ENCODE measurements around the gene PLCH2. TPM values are rescaled to one million over a fixed set of nuclear protein-coding genes. Genes with fewer than 3 reads are reported as not detected.

The PLCH2 gene
- total and polyA plus RNA-seq, 2 donors (not counting 1 experiment from before 2014, with no cell fraction given): 20.0 to 34.9 TPM

DNA sequence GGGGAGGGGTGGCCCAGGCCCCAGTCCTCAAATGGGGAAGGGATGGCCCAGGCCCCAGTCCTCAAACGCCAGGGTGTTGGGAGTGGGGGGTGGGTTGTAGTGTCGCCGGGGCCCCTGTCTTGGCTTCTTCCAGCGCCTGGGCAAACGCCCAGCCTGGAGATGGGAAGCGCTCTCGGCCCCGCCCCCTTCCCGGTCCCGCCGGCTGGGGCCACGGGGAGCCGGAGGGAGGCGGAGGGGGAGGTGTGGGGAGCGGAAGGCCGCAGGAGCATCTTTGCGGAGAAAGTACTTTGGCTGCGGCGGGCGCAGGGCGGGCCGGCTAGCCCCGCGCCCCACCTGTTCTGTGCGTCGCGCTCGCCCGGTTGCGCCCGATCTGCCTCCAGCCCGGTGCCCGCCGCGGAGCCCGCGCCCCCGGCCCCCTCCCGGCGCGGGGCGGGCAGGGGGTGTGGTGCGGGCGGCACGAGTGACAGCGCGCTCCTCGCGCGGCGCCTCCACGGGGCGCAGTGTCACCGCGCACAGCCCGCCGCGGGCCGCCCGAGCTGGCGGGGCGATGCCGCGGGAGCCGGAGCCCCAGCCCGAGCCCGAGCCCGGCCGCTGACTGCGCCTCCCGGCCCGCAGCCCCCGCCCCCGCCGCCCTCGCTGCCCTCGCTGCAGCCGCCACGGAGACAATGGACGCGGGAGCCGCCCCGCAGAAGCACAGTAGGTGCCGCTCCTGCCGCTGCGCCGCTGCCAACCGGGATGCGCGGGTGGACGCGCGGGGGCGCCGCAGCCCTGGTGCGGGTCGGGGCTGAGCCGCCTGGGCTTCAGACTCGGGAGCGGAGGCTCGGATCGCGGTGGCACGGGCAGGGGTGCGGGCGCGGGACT is 32.6 kb upstream of the PLCH2 start:
- H3K4me2 ChIP-seq (replicated peaks; ENCODE audit: low read depth, low read length, poor library complexity, severe bottlenecking): peak overlapping the region; percentile 30
- H3K36me3 ChIP-seq (replicated peaks in 1 of 2; ENCODE audit: control extremely low read depth in 1 of 2, control insufficient read depth in 1 of 2, extremely low read depth in 1 of 2, insufficient read depth in 2 of 2, low read length in 1 of 2): no peaks in the 10 kb centered on the region
- no peaks in the 10 kb centered on the region for H3K9me3 Mint-ChIP-seq (ENCODE audit: insufficient read depth)
- TF ChIP-seq EZH2 (IDR thresholded peaks at IDR 0.05; ENCODE audit: borderline replicate concordance, insufficient read depth, low read depth, low read length, poor library complexity, severe bottlenecking): no peak
- TF ChIP-seq, protein P1, sequence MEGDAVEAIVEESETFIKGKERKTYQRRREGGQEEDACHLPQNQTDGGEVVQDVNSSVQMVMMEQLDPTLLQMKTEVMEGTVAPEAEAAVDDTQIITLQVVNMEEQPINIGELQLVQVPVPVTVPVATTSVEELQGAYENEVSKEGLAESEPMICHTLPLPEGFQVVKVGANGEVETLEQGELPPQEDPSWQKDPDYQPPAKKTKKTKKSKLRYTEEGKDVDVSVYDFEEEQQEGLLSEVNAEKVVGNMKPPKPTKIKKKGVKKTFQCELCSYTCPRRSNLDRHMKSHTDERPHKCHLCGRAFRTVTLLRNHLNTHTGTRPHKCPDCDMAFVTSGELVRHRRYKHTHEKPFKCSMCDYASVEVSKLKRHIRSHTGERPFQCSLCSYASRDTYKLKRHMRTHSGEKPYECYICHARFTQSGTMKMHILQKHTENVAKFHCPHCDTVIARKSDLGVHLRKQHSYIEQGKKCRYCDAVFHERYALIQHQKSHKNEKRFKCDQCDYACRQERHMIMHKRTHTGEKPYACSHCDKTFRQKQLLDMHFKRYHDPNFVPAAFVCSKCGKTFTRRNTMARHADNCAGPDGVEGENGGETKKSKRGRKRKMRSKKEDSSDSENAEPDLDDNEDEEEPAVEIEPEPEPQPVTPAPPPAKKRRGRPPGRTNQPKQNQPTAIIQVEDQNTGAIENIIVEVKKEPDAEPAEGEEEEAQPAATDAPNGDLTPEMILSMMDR (IDR thresholded peaks at IDR 0.05): no peak
- H3K9ac ChIP-seq (ENCODE audit: low read length): no peak overlapping the region
- no peaks in the 10 kb centered on the region for H3K4me1 Mint-ChIP-seq
- no peak overlapping the region for H3K27ac Mint-ChIP-seq
- peaks cover 0 to 5% of the 10 kb centered on the region in 2 donors for H3K4me1 ChIP-seq (ENCODE audit: control insufficient read depth in 2 of 2, insufficient read depth in 2 of 2, low read length in 2 of 2)
- DNase-seq: peak; percentile 29
- no peak overlapping the region for H3K4me3 ChIP-seq (ENCODE audit: control extremely low read depth in 1 of 5, extremely low read depth in 1 of 5, insufficient read depth in 1 of 5, low read depth in 2 of 5, low read length in 4 of 5)
- intact Hi-C loops (cut with micrococcal nuclease): no loop called here
- no peak overlapping the region for H2AFZ ChIP-seq (ENCODE audit: insufficient read depth, low read depth, low read length, poor library complexity, severe bottlenecking)
- no peaks in the 10 kb centered on the region for H3K9me3 ChIP-seq (ENCODE audit: control extremely low read depth in 1 of 3, control insufficient read depth in 2 of 3, insufficient read depth in 1 of 3, low read length in 2 of 3)
- ChIA-PET CTCF (interaction anchor here (0.8 kb wide), 1 partner anchor 104 kb away, joined by 5 read pairs; no protein-coding TSS in a partner anchor), POLR2A (no interaction called here)
- H3K27ac ChIP-seq (ENCODE audit: low read length in 2 of 2): no peak overlapping the region
- H3K4me3 Mint-ChIP-seq: no peak overlapping the region
- peaks cover 5% of the 10 kb centered on the region for H3K27me3 Mint-ChIP-seq
- ATAC-seq (ENCODE audit: low read depth): no peak
- no peaks in the 10 kb centered on the region for H4K20me1 ChIP-seq (ENCODE audit: control insufficient read depth, insufficient read depth, low read length, poor library complexity, severe bottlenecking)
- WGBS (ENCODE audit: insufficient coverage): 3% methylated on average over 106 of the region's 107 CpGs
- no peaks in the 10 kb centered on the region for H3K79me2 ChIP-seq (ENCODE audit: control insufficient read depth, insufficient read depth, low read length)
- peaks cover 0 to 27% (median 11%) of the 10 kb centered on the region in 4 experiments for H3K27me3 ChIP-seq (replicated peaks in 1 of 4; ENCODE audit: control extremely low read depth in 1 of 4, control insufficient read depth in 3 of 4, insufficient read depth in 4 of 4, low read length in 3 of 4)

GRCh38 chr1:2444138-2444591 is 31.9 kb upstream of the PLCH2 start:
- no peak for ATAC-seq (ENCODE audit: low read depth)
- H3K9ac ChIP-seq (ENCODE audit: low read length): no peak overlapping the region
- no peak overlapping the region for H3K27ac ChIP-seq (ENCODE audit: low read length in 2 of 2)
- H3K4me2 ChIP-seq (replicated peaks; ENCODE audit: low read depth, low read length, poor library complexity, severe bottlenecking): peak overlapping the region; percentile 30
- no peaks in the 10 kb centered on the region for H3K4me1 Mint-ChIP-seq
- no peak overlapping the region for H2AFZ ChIP-seq (ENCODE audit: insufficient read depth, low read depth, low read length, poor library complexity, severe bottlenecking)
- H3K9me3 Mint-ChIP-seq (ENCODE audit: insufficient read depth): no peaks in the 10 kb centered on the region
- no peak for DNase-seq
- TF ChIP-seq, protein P1 (IDR thresholded peaks at IDR 0.05): no peak
- TF ChIP-seq EZH2 (IDR thresholded peaks at IDR 0.05; ENCODE audit: borderline replicate concordance, insufficient read depth, low read depth, low read length, poor library complexity, severe bottlenecking): no peak
- no peak overlapping the region for H3K4me3 Mint-ChIP-seq
- peaks cover 0 to 5% of the 10 kb centered on the region in 2 donors for H3K4me1 ChIP-seq (ENCODE audit: control insufficient read depth in 2 of 2, insufficient read depth in 2 of 2, low read length in 2 of 2)
- 51% methylated on average over 26 of the region's 27 CpGs for WGBS (ENCODE audit: insufficient coverage)
- ChIA-PET POLR2A (no interaction called here), CTCF (interaction anchor here (0.8 kb wide), 2 partner anchors 103 to 245 kb away, joined by 3 to 5 read pairs; no protein-coding TSS in a partner anchor)
- H3K27me3 Mint-ChIP-seq: peaks cover 5% of the 10 kb centered on the region
- intact Hi-C loops (cut with micrococcal nuclease): no loop called here
- H3K4me3 ChIP-seq (ENCODE audit: control extremely low read depth in 1 of 5, extremely low read depth in 1 of 5, insufficient read depth in 1 of 5, low read depth in 2 of 5, low read length in 4 of 5): no peak overlapping the region
- no peaks in the 10 kb centered on the region for H4K20me1 ChIP-seq (ENCODE audit: control insufficient read depth, insufficient read depth, low read length, poor library complexity, severe bottlenecking)
- H3K9me3 ChIP-seq (ENCODE audit: control extremely low read depth in 1 of 3, control insufficient read depth in 2 of 3, insufficient read depth in 1 of 3, low read length in 2 of 3): no peaks in the 10 kb centered on the region
- no peak overlapping the region for H3K27ac Mint-ChIP-seq
- H3K27me3 ChIP-seq (replicated peaks in 1 of 4; ENCODE audit: control extremely low read depth in 1 of 4, control insufficient read depth in 3 of 4, insufficient read depth in 4 of 4, low read length in 3 of 4): peaks cover 0 to 27% (median 11%) of the 10 kb centered on the region in 4 experiments
- no peaks in the 10 kb centered on the region for H3K36me3 ChIP-seq (replicated peaks in 1 of 2; ENCODE audit: control extremely low read depth in 1 of 2, control insufficient read depth in 1 of 2, extremely low read depth in 1 of 2, insufficient read depth in 2 of 2, low read length in 1 of 2)
- H3K79me2 ChIP-seq (ENCODE audit: control insufficient read depth, insufficient read depth, low read length): no peaks in the 10 kb centered on the region

All from B cell (primary cell).